Endothelial cell of umbilical vein (primary cell): ENCODE data around the gene PFKP. TPM values are rescaled to one million over a fixed set of nuclear protein-coding genes. Genes with fewer than 3 reads are reported as not detected.
"Not testable (repeated sequence)": the region's sequence is repeated elsewhere in the genome, so short reads cannot be mapped to it uniquely, and the experiment has no call there.

Experiments
- BruUV-seq: library from RNA; stranded (reverse); fragments of 400-500 nt; replicated peaks from 2 replicates; lab custom pipeline; 2021; lab: Mats Ljungman, UMichigan
- CTCF ChIA-PET: fragments of 300-600, 350-600 bp; sonication (Branson Sonifier 250); formaldehyde crosslinking; loops from one replicate; lab custom pipeline; 2021; ENCODE audit warnings: antibody characterized with exemption, inconsistent platforms; lab: Charles Lee
- POLR2A ChIA-PET: fragments of 300-600, 350-600 bp; sonication (Branson Sonifier 250); formaldehyde crosslinking; loops from one replicate; lab custom pipeline; 2021; ENCODE audit warnings: antibody characterized with exemption, inconsistent platforms; lab: Charles Lee
- DNase-seq: peaks from one replicate; pipeline ENCODE4 v3.0.0-alpha.2; 2011; ENCODE audit warnings: low read depth, low spot score
- FAIRE-seq: peaks from 2 replicates; lab custom pipeline; 2011; peaks lifted over from hg19 to GRCh38; lab: Jason Lieb, UNC
- H2AFZ ChIP-seq: 2 replicates; pipeline ENCODE4 v1.6.0; 2012; ENCODE audit warnings: low read depth, low read length, control low read depth, inconsistent platforms
- H3K27ac ChIP-seq: 2 replicates; pipeline ENCODE4 v1.5.1; 2011; ENCODE audit warnings: low read depth, mild to moderate bottlenecking, control low read depth, low read length, moderate library complexity; ENCODE audit not compliant: insufficient read depth
- H3K27me3 ChIP-seq, 2 experiments: 2 replicates each; pipeline versions ENCODE4 v1.6.0 to v1.6.1; 2011; ENCODE audit warnings: low read length in 2 of 2, mixed read lengths in 1 of 2; ENCODE audit not compliant: control insufficient read depth in 2 of 2, insufficient read depth in 2 of 2
- H3K36me3 ChIP-seq, 2 experiments: 2 replicates in 1 of 2; 3 replicates in 1 of 2; pipeline ENCODE4 v1.5.1; 2011; ENCODE audit warnings: low read length in 2 of 2, mild to moderate bottlenecking in 1 of 2, moderate library complexity in 1 of 2; ENCODE audit not compliant: control insufficient read depth in 2 of 2, insufficient read depth in 2 of 2; ENCODE audit errors: extremely low read depth in 1 of 2
- H3K4me1 ChIP-seq: 3 replicates; pipeline ENCODE4 v1.5.1; 2011; ENCODE audit warnings: mild to moderate bottlenecking, low read length; ENCODE audit not compliant: control insufficient read depth, insufficient read depth; ENCODE audit errors: extremely low read depth
- H3K4me2 ChIP-seq: 2 replicates; pipeline ENCODE4 v1.6.1; 2011; ENCODE audit warnings: low read length, control low read depth, mixed read lengths; ENCODE audit not compliant: insufficient read depth
- H3K4me3 ChIP-seq, 3 experiments: fragments of 200-600 bp in 1 of 3; sonication (generic), shearing (Covaris generic) in 1 of 3; replicated peaks in 1 of 3; 2 replicates each; pipeline ENCODE4 v1.5.1; 2011 to 2016; ENCODE audit warnings: control low read depth in 3 of 3, low read length in 3 of 3, mild to moderate bottlenecking in 2 of 3, inconsistent platforms in 1 of 3, low read depth in 1 of 3, moderate library complexity in 1 of 3; ENCODE audit not compliant: insufficient read depth in 1 of 3
- H3K79me2 ChIP-seq: 2 replicates; pipeline ENCODE4 v1.6.0; 2012; ENCODE audit warnings: low read length, inconsistent platforms; ENCODE audit not compliant: control insufficient read depth, insufficient read depth
- H3K9ac ChIP-seq: replicated peaks from 2 replicates; pipeline ENCODE3; 2011; ENCODE audit warnings: low read length, control low read depth; ENCODE audit not compliant: insufficient read depth; ENCODE audit errors: extremely low read depth
- H3K9me1 ChIP-seq: replicated peaks from 3 replicates; pipeline ENCODE4 v1.6.0; 2011; ENCODE audit warnings: mild to moderate bottlenecking, low read length; ENCODE audit not compliant: control insufficient read depth, insufficient read depth; ENCODE audit errors: extremely low read depth
- H3K9me3 ChIP-seq: replicated peaks from 2 replicates; pipeline ENCODE4 v1.5.1; 2012; ENCODE audit warnings: low read length, inconsistent platforms; ENCODE audit not compliant: control insufficient read depth, insufficient read depth
- H4K20me1 ChIP-seq: replicated peaks from 2 replicates; pipeline ENCODE3; 2011; ENCODE audit warnings: mild to moderate bottlenecking, low read length; ENCODE audit not compliant: control insufficient read depth, insufficient read depth; ENCODE audit errors: extremely low read depth
- CTCF ChIP-seq, 2 donors: IDR thresholded peaks; 1 replicate in 1 of 2; 2 replicates in 1 of 2; pipeline ENCODE4 v1.5.1; 2011; ENCODE audit warnings: low read length in 2 of 2, mild to moderate bottlenecking in 2 of 2, moderate library complexity in 2 of 2, control low read depth in 1 of 2, inconsistent platforms in 1 of 2, low read depth in 1 of 2; ENCODE audit not compliant: insufficient read depth in 1 of 2; ENCODE audit errors: extremely low read depth in 1 of 2
- EZH2 ChIP-seq: IDR thresholded peaks from 2 replicates; pipeline ENCODE4 v1.6.1; 2012; ENCODE audit warnings: borderline replicate concordance, low read depth, mild to moderate bottlenecking, moderate library complexity, low read length, inconsistent platforms; ENCODE audit not compliant: severe bottlenecking
- FOS ChIP-seq: IDR thresholded peaks from 2 replicates; pipeline ENCODE4 v1.6.1; 2011; ENCODE audit warnings: mild to moderate bottlenecking, low read length, moderate library complexity, borderline replicate concordance; ENCODE audit not compliant: insufficient read depth
- GATA2 ChIP-seq: IDR thresholded peaks from 2 replicates; pipeline ENCODE4 v1.7.0; 2011; ENCODE audit warnings: low read depth, mild to moderate bottlenecking, moderate library complexity, mixed read lengths, low read length; ENCODE audit not compliant: insufficient read length, insufficient read depth
- JUN ChIP-seq: IDR thresholded peaks from 2 replicates; pipeline ENCODE4 v1.6.1; 2011; ENCODE audit warnings: borderline replicate concordance, low read depth; ENCODE audit not compliant: insufficient read length, insufficient read depth
- MAX ChIP-seq: IDR thresholded peaks from 2 replicates; pipeline ENCODE4 v1.6.1; 2011; ENCODE audit not compliant: insufficient read depth, insufficient read length
- MYC ChIP-seq: IDR thresholded peaks from one replicate; pipeline ENCODE4 v1.6.1; 2011; ENCODE audit warnings: mild to moderate bottlenecking, low read depth, low read length
- POLR2A ChIP-seq: IDR thresholded peaks from 2 replicates; pipeline ENCODE4 v1.6.1; 2012; ENCODE audit warnings: low read depth, mild to moderate bottlenecking, control low read depth, low read length
- POLR2AphosphoS5 ChIP-seq: IDR thresholded peaks from 2 replicates; pipeline ENCODE4 v1.6.1; 2012; ENCODE audit warnings: low read depth, mild to moderate bottlenecking, control low read depth, low read length, moderate library complexity; ENCODE audit not compliant: insufficient read depth
- dilution Hi-C: fragments of 300-500 bp; cut with MboI; formaldehyde crosslinking; loops from one replicate; pipeline ENCODE4 v1.15.0; 2019; ENCODE audit warnings: low sequenced_read_pairs; ENCODE audit not compliant: extremely low pct_ligation_motif_present
- intact Hi-C: fragments of 100-400 bp; cut with micrococcal nuclease; formaldehyde crosslinking; loops from one replicate; pipeline ENCODE4 v1.10.0; 2022
- polyA plus RNA-seq, 4 experiments: library from polyadenylated mRNA; depleted of rRNA in 3 of 4; stranded (reverse) in 3 of 4; unstranded in 1 of 4; fragments of >200 nt; gene quantifications; 2 replicates each; pipeline versions ENCODE4 v1.2.1 to v1.2.3, GENCODE V29; 2011 to 2012; ENCODE audit warnings: missing spikeins in 1 of 4
- total RNA-seq: library from RNA; stranded (reverse); gene quantifications from 2 replicates; pipeline ENCODE4 v1.2.3, GENCODE V29; 2021

PFKP gene
- total and polyA plus RNA-seq, 2 donors (not counting 3 experiments of a cell fraction or from before 2014, with no cell fraction given), result 185 to 359 TPM

GRCh38 chr10:3060481-3060889 is 6.9 kb upstream of the PFKP start:
- ChIA-PET POLR2A (no interaction called here), CTCF (interaction anchor here (1.1 kb wide), 1 partner anchor 36 kb away, joined by 3 read pairs; no protein-coding TSS in a partner anchor)
- FAIRE-seq (no peak), DNase-seq (no peak)
- Histone ChIP-seq H3K4me1 (no peaks in the 10 kb centered on the region), H3K4me3 (no peak overlapping the region), H3K9ac (no peak overlapping the region), H2AFZ (no peak overlapping the region), H3K9me3 (no peaks in the 10 kb centered on the region), H3K4me2 (no peak overlapping the region), H3K27ac (no peak overlapping the region), H3K9me1 (no peaks in the 10 kb centered on the region), H4K20me1 (no peaks in the 10 kb centered on the region), H3K79me2 (no peaks in the 10 kb centered on the region), H3K27me3 (peaks cover 0 to 4% of the 10 kb centered on the region in 2 experiments), H3K36me3 (no peaks in the 10 kb centered on the region)
- BruUV-seq, result no TSS peak
- TF ChIP-seq FOS (no peak), GATA2 (no peak), POLR2A (no peak), EZH2 (no peak), CTCF (IDR thresholded peaks at IDR 0.05; ENCODE audit: extremely low read depth in 1 of 2, insufficient read depth in 1 of 2, low read depth in 1 of 2, low read length in 2 of 2) (no peak), POLR2AphosphoS5 (no peak), MAX (no peak), MYC (no peak), JUN (no peak)
- intact Hi-C loops, result no loop called here
- dilution Hi-C loops, result no loop called here

- FAIRE-seq, CTCF ChIA-PET, POLR2A ChIA-PET, BruUV-seq, dilution Hi-C loops, H3K9me3 ChIP-seq, H3K27me3 ChIP-seq, H3K79me2 ChIP-seq, H3K27ac ChIP-seq, H3K4me1 ChIP-seq, H3K4me2 ChIP-seq, H4K20me1 ChIP-seq, DNase-seq, H3K9ac ChIP-seq, H3K9me1 ChIP-seq, H3K4me3 ChIP-seq, intact Hi-C loops, H3K36me3 ChIP-seq, H2AFZ ChIP-seq: not testable (repeated sequence)
Measured at GRCh38 chr10:3061323-3061898, 5.9 kb upstream of the PFKP start.
